Activated CD4-positive, alpha-beta T cell treated with anti-CD3 and anti-CD28 coated beads, Interleukin-2, amount 10 ng/mL, durations not matched to agents 7 days and 5 days (primary cell): ENCODE results near the gene SYNGAP1. TPM values are rescaled to one million over a fixed set of nuclear protein-coding genes. Genes with fewer than 3 reads are reported as not detected.
A peak's percentile ranks its signal among the peaks of the same experiment; 100 is the strongest.
"Not testable (repeated sequence)": the region's sequence is repeated elsewhere in the genome, so short reads cannot be mapped to it uniquely, and the experiment has no call there.

Source experiments
- CTCF ChIA-PET: fragments of 350-600 bp; sonication (Branson Sonifier 250); formaldehyde crosslinking; loops from one replicate; lab custom pipeline; 2021; ENCODE audit warnings: antibody characterized with exemption; lab: Charles Lee
- POLR2A ChIA-PET: fragments of 350-600 bp; sonication (Branson Sonifier 250); formaldehyde crosslinking; loops from one replicate; lab custom pipeline; 2021; ENCODE audit warnings: antibody characterized with exemption; lab: Charles Lee
- DNase-seq: peaks from one replicate; pipeline ENCODE4 v3.0.0-alpha.2; 2020
- H3K27ac Mint-ChIP-seq: one replicate; pipeline ENCODE4 v1.8.0; 2021; ENCODE audit warnings: mild to moderate bottlenecking, moderate library complexity, mixed read lengths
- H3K27me3 Mint-ChIP-seq: one replicate; pipeline ENCODE4 v1.8.0; 2021; ENCODE audit warnings: mixed read lengths
- H3K36me3 Mint-ChIP-seq: one replicate; pipeline ENCODE4 v1.8.0; 2021; ENCODE audit warnings: low read depth, mixed read lengths
- H3K4me1 Mint-ChIP-seq: one replicate; pipeline ENCODE4 v1.8.0; 2021; ENCODE audit warnings: mixed read lengths
- H3K4me3 Mint-ChIP-seq: one replicate; pipeline ENCODE4 v1.8.0; 2021; ENCODE audit warnings: mild to moderate bottlenecking, moderate library complexity, mixed read lengths
- H3K9me3 Mint-ChIP-seq: one replicate; pipeline ENCODE4 v1.8.0; 2021; ENCODE audit warnings: mixed read lengths
- total RNA-seq, 2 experiments: library from RNA; stranded (reverse); gene quantifications; one replicate each; pipeline ENCODE4 v1.2.3, GENCODE V29; 2021

SYNGAP1 gene
- total RNA-seq, result 10 to 100 TPM; 42.9 to 44.9 TPM

GRCh38 chr6:33419580-33420490, at the start of gene SYNGAP1:
SYNGAP1 (plus strand) TSS chr6:33420065; CDS start chr6:33420265, 200 bp downstream.
- H3K36me3 Mint-ChIP-seq, result peaks cover 25% of the 10 kb centered on the region
- H3K9me3 Mint-ChIP-seq, result no peaks in the 10 kb centered on the region
- peaks cover 3% of the 10 kb centered on the region for H3K27me3 Mint-ChIP-seq
- CTCF ChIA-PET, result interaction anchor here (0.6 to 3.9 kb wide), 5 partner anchors 10 to 176 kb away, joined by 3 to 28 read pairs (median 3); no protein-coding TSS in a partner anchor
- H3K27ac Mint-ChIP-seq, result peak within 1 kb of the TSS; percentile 97
- H3K4me3 Mint-ChIP-seq, result peak within 1 kb of the TSS; percentile 95
- peak; percentile 56 for DNase-seq
- H3K4me1 Mint-ChIP-seq, result peaks cover 71% of the 10 kb centered on the region
- POLR2A ChIA-PET, result interaction anchor here (0.7 kb wide), 1 partner anchor 10 kb away, joined by 3 read pairs; no protein-coding TSS in a partner anchor

- POLR2A ChIA-PET, CTCF ChIA-PET, H3K27ac Mint-ChIP-seq, H3K4me3 Mint-ChIP-seq, H3K27me3 Mint-ChIP-seq, H3K9me3 Mint-ChIP-seq, DNase-seq, H3K36me3 Mint-ChIP-seq: not testable (repeated sequence)
- peaks cover 22% of the 10 kb centered on the region for H3K4me1 Mint-ChIP-seq
These were observed 48.0 kb upstream of the SYNGAP1 start for GRCh38 chr6:33371901-33372300.

- no peaks in the 10 kb centered on the region for H3K27me3 Mint-ChIP-seq
- H3K4me3 Mint-ChIP-seq, result no peak overlapping the region
- H3K9me3 Mint-ChIP-seq, result no peaks in the 10 kb centered on the region
- no peak for DNase-seq
- peaks cover 22% of the 10 kb centered on the region for H3K4me1 Mint-ChIP-seq
- no peaks in the 10 kb centered on the region for H3K36me3 Mint-ChIP-seq
- peak overlapping the region; percentile 50 for H3K27ac Mint-ChIP-seq
- POLR2A ChIA-PET, result no interaction called here
- CTCF ChIA-PET, result no interaction called here
These were observed 47.2 kb upstream of the SYNGAP1 start for GRCh38 chr6:33372526-33373123.

- peaks cover 22% of the 10 kb centered on the region for H3K4me1 Mint-ChIP-seq
- no peaks in the 10 kb centered on the region for H3K27me3 Mint-ChIP-seq
- DNase-seq, result no peak
- H3K27ac Mint-ChIP-seq, result peak overlapping the region; percentile 31
- no peaks in the 10 kb centered on the region for H3K9me3 Mint-ChIP-seq
- ChIA-PET POLR2A (interaction anchor here (0.6 kb wide), 1 partner anchor 31 kb away, joined by 7 read pairs; no protein-coding TSS in a partner anchor), CTCF (interaction anchor here (0.6 to 1.8 kb wide), 7 partner anchors 9 to 1223 kb away, joined by 3 to 8 read pairs (median 3); no protein-coding TSS in a partner anchor)
- no peaks in the 10 kb centered on the region for H3K36me3 Mint-ChIP-seq
- no peak overlapping the region for H3K4me3 Mint-ChIP-seq
These were observed 45.6 kb upstream of the SYNGAP1 start for GRCh38 chr6:33373960-33374910.

GRCh38 chr6:33375143-33375671, 44.7 kb upstream of the SYNGAP1 start:
- POLR2A ChIA-PET, result no interaction called here
- DNase-seq, result no peak
- CTCF ChIA-PET, result interaction anchor here (0.6 to 1.8 kb wide), 4 partner anchors 10 to 222 kb away, joined by 3 to 8 read pairs (median 4); no protein-coding TSS in a partner anchor
- H3K9me3 Mint-ChIP-seq, result no peaks in the 10 kb centered on the region
- H3K4me3 Mint-ChIP-seq, result no peak overlapping the region
- H3K4me1 Mint-ChIP-seq, result peaks cover 22% of the 10 kb centered on the region
- no peaks in the 10 kb centered on the region for H3K36me3 Mint-ChIP-seq
- no peaks in the 10 kb centered on the region for H3K27me3 Mint-ChIP-seq
- H3K27ac Mint-ChIP-seq, result no peak overlapping the region

GRCh38 chr6:33377171-33377570, 42.7 kb upstream of the SYNGAP1 start:
- ChIA-PET POLR2A (no interaction called here), CTCF (no interaction called here)
- Mint-ChIP-seq H3K4me1 (peaks cover 22% of the 10 kb centered on the region), H3K27me3 (peaks cover 4% of the 10 kb centered on the region), H3K36me3 (no peaks in the 10 kb centered on the region), H3K9me3 (no peaks in the 10 kb centered on the region), H3K4me3 (no peak overlapping the region), H3K27ac (no peak overlapping the region)
- no peak for DNase-seq

- H3K27me3 Mint-ChIP-seq, DNase-seq, H3K27ac Mint-ChIP-seq, H3K36me3 Mint-ChIP-seq, H3K9me3 Mint-ChIP-seq, H3K4me3 Mint-ChIP-seq: not testable (repeated sequence)
- CTCF ChIA-PET, result interaction anchor here (0.6 kb wide), 3 partner anchors 16 to 187 kb away, joined by 4 to 5 read pairs (median 4); partner anchors contain the start of gene COL11A2
- peaks cover 16% of the 10 kb centered on the region for H3K4me1 Mint-ChIP-seq
- POLR2A ChIA-PET, result interaction anchor here (1.1 kb wide), 1 partner anchor 61 kb away, joined by 3 read pairs; no protein-coding TSS in a partner anchor
These were observed 40.7 kb upstream of the SYNGAP1 start for GRCh38 chr6:33379184-33379583.

- CTCF ChIA-PET, result interaction anchor here (1.2 kb wide), 1 partner anchor 10 kb away, joined by 8 read pairs; no protein-coding TSS in a partner anchor
- H3K36me3 Mint-ChIP-seq, result no peaks in the 10 kb centered on the region
- no peaks in the 10 kb centered on the region for H3K9me3 Mint-ChIP-seq
- H3K4me1 Mint-ChIP-seq, result peaks cover 7% of the 10 kb centered on the region
- H3K27ac Mint-ChIP-seq, result no peak overlapping the region
- H3K4me3 Mint-ChIP-seq, result no peak overlapping the region
- peaks cover 4% of the 10 kb centered on the region for H3K27me3 Mint-ChIP-seq
- DNase-seq, result no peak
- POLR2A ChIA-PET, result no interaction called here
These were observed 39.4 kb upstream of the SYNGAP1 start for GRCh38 chr6:33380272-33380981.

- Mint-ChIP-seq H3K27ac (no peak overlapping the region), H3K27me3 (peaks cover 4% of the 10 kb centered on the region), H3K9me3 (no peaks in the 10 kb centered on the region), H3K36me3 (no peaks in the 10 kb centered on the region), H3K4me3 (no peak overlapping the region), H3K4me1 (no peaks in the 10 kb centered on the region)
- DNase-seq, result no peak
- ChIA-PET CTCF (interaction anchor here (0.6 kb wide), 1 partner anchor 1782 kb away, joined by 3 read pairs; no protein-coding TSS in a partner anchor), POLR2A (no interaction called here)
These were observed 36.3 kb upstream of the SYNGAP1 start for GRCh38 chr6:33383427-33384185.

- H3K27ac Mint-ChIP-seq, result no peak overlapping the region
- no peak for DNase-seq
- no peaks in the 10 kb centered on the region for H3K4me1 Mint-ChIP-seq
- POLR2A ChIA-PET, result no interaction called here
- CTCF ChIA-PET, result interaction anchor here (0.6 kb wide), 2 partner anchors 44 to 56 kb away, joined by 3 to 5 read pairs; a partner anchor contains a TSS
- no peaks in the 10 kb centered on the region for H3K9me3 Mint-ChIP-seq
- peaks cover 4% of the 10 kb centered on the region for H3K27me3 Mint-ChIP-seq
- no peak overlapping the region for H3K4me3 Mint-ChIP-seq
- no peaks in the 10 kb centered on the region for H3K36me3 Mint-ChIP-seq
These were observed 35.3 kb upstream of the SYNGAP1 start for GRCh38 chr6:33384581-33385020.
